GM13976 (cell line): ENCODE measurements around the gene METTL26.

Experiments
- DNase-seq: peaks from one replicate; pipeline ENCODE4 v3.0.0; 2012; ENCODE audit warnings: low spot score
- CTCF ChIP-seq: IDR thresholded peaks from 2 replicates; pipeline ENCODE4 v1.5.1; 2012; ENCODE audit warnings: borderline replicate concordance, mild to moderate bottlenecking; ENCODE audit not compliant: insufficient read depth; ENCODE audit errors: extremely low read depth, missing control alignments, control extremely low read depth
- in situ Hi-C: fragments of 300-500 bp; cut with MboI; formaldehyde crosslinking; loops from one replicate; pipeline ENCODE4 v1.12.0; 2022; ENCODE audit warnings: low sequenced_read_pairs, mixed read lengths, inconsistent platforms; ENCODE audit not compliant: unreplicated experiment

The METTL26 gene

GRCh38 chr16:637081-638018, 1.2 kb upstream of the METTL26 start:
- in situ Hi-C loops: no loop called here
- TF ChIP-seq CTCF: no peak
- peak; percentile 100 for DNase-seq

GRCh38 chr16:635573-636205, 416 bp downstream of the METTL26 start:
- DNase-seq: no peak
- in situ Hi-C loops: no loop called here
- no peak for TF ChIP-seq CTCF

GRCh38 chr16:634996-635395, 1.1 kb downstream of the METTL26 start:
- no peak for DNase-seq
- in situ Hi-C loops: no loop called here
- TF ChIP-seq CTCF: no peak

GRCh38 chr16:634051-634670, 1.9 kb downstream of the METTL26 start:
- in situ Hi-C loops: no loop called here
- no peak for DNase-seq
- no peak for TF ChIP-seq CTCF

GRCh38 chr16:633336-634050, 2.6 kb downstream of the METTL26 start:
- no peak for DNase-seq
- in situ Hi-C loops: no loop called here
- TF ChIP-seq CTCF: no peak

GRCh38 chr16:632486-633335, 3.4 kb downstream of the METTL26 start:
- in situ Hi-C loops: no loop called here
- TF ChIP-seq CTCF: no peak
- no peak for DNase-seq
